OCI-LY1 (cell line): ENCODE results near the gene RGCC.

Experiments
- CTCF ChIP-seq: fragments of 200-600 bp; sonication (generic), shearing (Covaris generic); IDR thresholded peaks from 2 replicates; pipeline ENCODE4 v1.5.1; 2017; ENCODE audit warnings: mild to moderate bottlenecking, antibody characterized with exemption, low read length, moderate library complexity, mixed read lengths
- EZH2 ChIP-seq: fragments of 200-600 bp; sonication (generic), shearing (Covaris generic); IDR thresholded peaks from 2 replicates; pipeline ENCODE4 v1.8.0; 2017; ENCODE audit warnings: borderline replicate concordance, mixed run types, mild to moderate bottlenecking, antibody characterized with exemption, low read length, moderate library complexity, mixed read lengths

GRCh38 chr13:41454170-41454569 lies 3.2 kb upstream of the RGCC start:
- TF ChIP-seq CTCF (no peak), EZH2 (no peak)
